Fibroblast of the aortic adventitia (primary cell): ENCODE data around the gene PRRX1. TPM values are rescaled to one million over a fixed set of nuclear protein-coding genes. Genes with fewer than 3 reads are reported as not detected.

ENCODE experiments used
- DNase-seq: peaks from one replicate; pipeline ENCODE4 v3.0.0-alpha.2; 2010; ENCODE audit warnings: low read depth
- H3K4me3 ChIP-seq: 2 replicates; pipeline ENCODE4 v1.5.1; 2011; ENCODE audit warnings: low read depth, mild to moderate bottlenecking, control low read depth, low read length, moderate library complexity
- total RNA-seq: library from RNA; depleted of rRNA; stranded (reverse); fragments of >200 nt; gene quantifications from 2 replicates; pipeline ENCODE4 v1.2.3, GENCODE V29; 2012; ENCODE audit warnings: low replicate concordance
- TF ChIP-seq, protein P1 (sequence below): IDR thresholded peaks from 2 replicates; pipeline ENCODE4 v1.5.1; 2011; ENCODE audit warnings: mild to moderate bottlenecking, low read length, control low read depth, inconsistent platforms; ENCODE audit not compliant: insufficient read depth

PRRX1 gene
- total RNA-seq, 1 donor: 679 TPM

DNA sequence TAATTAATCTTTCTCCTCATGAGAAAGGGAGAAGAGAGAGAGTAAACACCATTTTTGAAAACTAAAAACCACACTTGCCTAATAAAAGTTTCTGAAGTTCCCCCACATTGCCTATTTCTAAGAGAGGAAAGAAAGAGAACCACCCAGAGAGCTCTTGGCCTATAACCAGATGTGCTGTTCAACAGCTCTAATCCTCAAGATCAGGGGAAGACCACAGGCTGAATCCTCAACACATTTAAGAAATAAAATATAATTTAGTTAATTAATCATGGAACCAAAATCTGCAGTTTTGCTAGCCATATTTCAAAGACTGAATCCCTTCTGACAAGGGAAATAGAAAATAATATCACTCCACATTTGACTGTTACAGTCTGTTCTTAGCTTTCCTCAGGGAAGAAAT lies 11.9 kb downstream of the PRRX1 start:
- H3K4me3 ChIP-seq: no peak overlapping the region
- DNase-seq: peak; percentile 50
- TF ChIP-seq, protein P1, sequence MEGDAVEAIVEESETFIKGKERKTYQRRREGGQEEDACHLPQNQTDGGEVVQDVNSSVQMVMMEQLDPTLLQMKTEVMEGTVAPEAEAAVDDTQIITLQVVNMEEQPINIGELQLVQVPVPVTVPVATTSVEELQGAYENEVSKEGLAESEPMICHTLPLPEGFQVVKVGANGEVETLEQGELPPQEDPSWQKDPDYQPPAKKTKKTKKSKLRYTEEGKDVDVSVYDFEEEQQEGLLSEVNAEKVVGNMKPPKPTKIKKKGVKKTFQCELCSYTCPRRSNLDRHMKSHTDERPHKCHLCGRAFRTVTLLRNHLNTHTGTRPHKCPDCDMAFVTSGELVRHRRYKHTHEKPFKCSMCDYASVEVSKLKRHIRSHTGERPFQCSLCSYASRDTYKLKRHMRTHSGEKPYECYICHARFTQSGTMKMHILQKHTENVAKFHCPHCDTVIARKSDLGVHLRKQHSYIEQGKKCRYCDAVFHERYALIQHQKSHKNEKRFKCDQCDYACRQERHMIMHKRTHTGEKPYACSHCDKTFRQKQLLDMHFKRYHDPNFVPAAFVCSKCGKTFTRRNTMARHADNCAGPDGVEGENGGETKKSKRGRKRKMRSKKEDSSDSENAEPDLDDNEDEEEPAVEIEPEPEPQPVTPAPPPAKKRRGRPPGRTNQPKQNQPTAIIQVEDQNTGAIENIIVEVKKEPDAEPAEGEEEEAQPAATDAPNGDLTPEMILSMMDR: no peak

DNA sequence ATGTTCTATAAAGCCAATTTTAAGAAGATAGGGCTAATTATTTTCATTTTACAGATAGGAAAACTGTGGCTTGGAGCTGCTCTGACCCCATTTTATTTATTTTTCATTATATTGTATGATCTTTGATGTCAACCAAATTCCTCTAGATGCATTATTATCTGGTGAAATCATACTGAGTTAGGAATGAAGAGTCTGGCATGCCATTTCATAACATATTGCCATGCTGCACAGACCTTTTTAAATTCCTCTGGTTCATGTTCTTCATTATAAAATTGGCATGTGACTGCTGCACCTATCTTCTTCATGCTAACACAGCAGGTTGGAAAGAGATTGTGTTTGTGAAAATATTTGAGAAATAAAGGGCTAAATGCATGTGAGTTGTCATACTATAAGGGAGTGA lies 12.7 kb downstream of the PRRX1 start:
- TF ChIP-seq, protein P1: no peak
- H3K4me3 ChIP-seq: no peak overlapping the region
- DNase-seq: peak; percentile 80

DNA sequence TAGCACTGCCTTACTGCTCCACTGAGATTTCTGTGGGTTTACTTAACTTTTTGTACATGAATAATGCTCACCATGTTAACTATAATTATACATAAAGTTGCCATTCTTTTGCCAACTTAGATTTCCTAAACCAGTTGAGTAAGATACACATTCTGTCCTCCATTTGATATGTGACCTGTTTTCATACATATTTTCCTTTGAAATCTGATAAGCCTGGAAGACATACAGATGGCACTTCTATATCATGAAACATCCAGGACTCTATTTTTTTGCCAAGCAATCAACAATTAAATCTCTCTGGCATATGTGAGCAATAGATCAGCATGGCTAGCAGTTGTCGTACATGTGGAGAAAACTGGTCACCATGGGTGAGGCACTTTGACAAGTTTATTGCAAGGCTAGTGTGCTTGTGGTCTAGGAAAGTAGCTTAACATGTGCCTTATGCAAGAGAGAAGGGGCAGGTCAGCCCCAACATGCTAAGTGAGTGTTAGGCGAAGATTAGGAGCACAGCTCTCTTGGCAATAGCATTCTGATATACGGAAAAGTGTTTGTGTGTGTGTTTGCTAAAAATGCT lies 14.2 kb downstream of the PRRX1 start:
- peak; percentile 76 for DNase-seq
- peak overlapping the region; percentile 15 for H3K4me3 ChIP-seq
- TF ChIP-seq, protein P1: no peak

DNA sequence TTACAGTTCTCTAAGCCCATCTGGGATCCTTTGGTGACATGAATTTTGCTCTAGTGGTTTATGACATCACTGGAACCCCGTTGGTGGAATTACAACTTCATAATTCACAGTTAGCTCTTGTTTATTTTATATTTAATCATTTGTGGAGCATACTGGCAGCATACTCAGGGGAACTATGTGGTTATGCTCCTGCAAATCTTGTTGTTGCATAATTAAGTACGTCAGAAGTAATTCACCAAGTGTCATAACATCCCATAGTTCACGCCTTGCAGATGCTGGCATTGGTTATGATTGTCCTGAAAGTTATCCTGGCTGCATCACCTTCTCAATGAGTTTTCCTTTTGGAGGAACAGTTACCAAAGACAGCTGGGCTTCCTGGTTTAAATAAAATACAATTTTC lies 16.5 kb downstream of the PRRX1 start:
- DNase-seq: peak; percentile 84
- TF ChIP-seq, protein P1: no peak
- no peak overlapping the region for H3K4me3 ChIP-seq

DNA sequence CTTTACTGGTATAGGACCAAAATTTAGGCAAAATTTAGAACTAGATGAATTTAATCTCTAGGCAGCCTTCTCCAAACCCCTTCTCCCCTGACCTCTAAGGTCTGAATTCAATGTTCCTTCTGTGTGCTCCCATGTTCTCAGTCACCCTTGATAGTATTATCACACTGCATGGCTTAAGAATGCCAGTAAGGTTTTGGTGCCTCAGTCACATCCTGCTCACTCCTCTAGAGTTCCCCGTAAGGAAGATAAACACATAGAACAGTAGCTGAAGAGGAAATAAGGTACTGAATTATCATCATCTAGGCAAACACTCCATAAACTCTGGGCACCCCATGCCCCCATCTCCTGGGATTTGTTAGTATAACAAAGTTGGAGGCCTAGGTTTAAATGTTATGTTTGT lies 18.2 kb downstream of the PRRX1 start:
- no peak overlapping the region for H3K4me3 ChIP-seq
- TF ChIP-seq, protein P1: no peak
- no peak for DNase-seq

DNA sequence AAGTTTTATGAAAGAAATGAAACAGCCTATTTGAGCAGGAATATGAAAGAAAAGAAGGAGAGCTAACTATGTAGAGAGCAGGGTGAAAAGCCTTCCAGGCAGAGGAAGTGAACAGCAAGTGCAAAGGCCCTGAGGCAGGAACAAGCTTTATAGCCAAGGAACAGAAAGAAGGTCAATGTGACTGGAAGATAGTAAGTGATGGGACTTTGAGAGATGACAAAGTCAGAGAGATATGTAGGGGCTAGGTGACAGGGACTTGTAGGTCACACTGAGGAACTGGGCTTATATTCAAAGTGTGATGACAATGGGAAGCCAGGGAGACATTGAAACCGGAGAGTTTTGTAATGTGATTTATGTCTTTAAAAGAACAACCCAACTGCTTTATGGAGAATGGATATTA lies 18.9 kb downstream of the PRRX1 start:
- no peak overlapping the region for H3K4me3 ChIP-seq
- no peak for DNase-seq
- TF ChIP-seq, protein P1: no peak

DNA sequence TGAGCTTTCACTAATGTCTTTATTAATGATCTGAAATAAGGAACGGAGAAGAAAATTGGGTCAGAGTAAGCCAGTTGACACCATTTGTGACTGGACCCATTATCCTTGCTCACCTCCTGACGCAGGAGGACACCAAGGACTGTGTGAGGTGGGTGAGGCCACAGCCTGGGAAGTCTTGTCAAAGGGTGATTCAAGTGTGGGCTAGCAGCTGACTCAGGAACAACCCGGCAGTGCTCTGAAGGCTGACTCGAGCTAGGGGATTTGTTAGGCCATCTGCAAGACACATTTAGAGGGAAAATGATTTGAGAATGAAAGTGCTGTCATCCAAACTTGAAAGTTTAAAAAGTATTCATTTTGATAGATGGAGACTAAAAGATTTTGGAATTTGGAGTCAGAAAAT lies 21.2 kb downstream of the PRRX1 start:
- TF ChIP-seq, protein P1: no peak
- no peak overlapping the region for H3K4me3 ChIP-seq
- peak; percentile 68 for DNase-seq
